ENCODE data around the gene TSPAN10. TPM values are rescaled to one million over a fixed set of nuclear protein-coding genes. Genes with fewer than 3 reads are reported as not detected.

TSPAN10 gene
- total and polyA plus RNA-seq, 2 donors from 2014 or later, result 1.9 to 2.1 TPM

GRCh38 chr17:81665205-81666091 lies 28.5 kb downstream of the TSPAN10 start:
- peak overlapping the region; percentile 78 to 83 (median 80) for H3K4me3 ChIP-seq (ENCODE audit: low read length in 3 of 3)
- TF ChIP-seq CTCF (IDR thresholded peaks at IDR 0.05; ENCODE audit: borderline replicate concordance, extremely low read depth, insufficient read depth), result no peak
- peak in 2 of 5 donors; percentile 39 to 75 for DNase-seq
- no peak for FAIRE-seq
- H3K9me3 ChIP-seq (ENCODE audit: control insufficient read depth in 2 of 3, insufficient read depth in 1 of 3, low read length in 3 of 3), result no peaks in the 10 kb centered on the region
- H3K27ac ChIP-seq (ENCODE audit: low read depth in 2 of 2, low read length in 2 of 2), result peak overlapping the region in 1 of 2 donors; percentile 58
- no peaks in the 10 kb centered on the region for H3K27me3 ChIP-seq (ENCODE audit: control insufficient read depth, insufficient read depth, low read length)
- intact Hi-C loops (cut with DNase I), result no loop called here
- peaks cover 0 to 10% (median 0%) of the 10 kb centered on the region in 3 donors for H3K36me3 ChIP-seq (ENCODE audit: control insufficient read depth in 2 of 3, insufficient read depth in 3 of 3, low read length in 3 of 3)
- peak overlapping the region; percentile 32 to 79 (median 57) for H3K9ac ChIP-seq (ENCODE audit: low read length in 3 of 3)
- H3K4me1 ChIP-seq (ENCODE audit: control insufficient read depth in 2 of 3, insufficient read depth in 2 of 3, low read depth in 1 of 3, low read length in 3 of 3), result peaks cover 0 to 18% (median 0%) of the 10 kb centered on the region in 3 donors

GRCh38 chr17:81666092-81666341 lies 29.0 kb downstream of the TSPAN10 start:
- H3K36me3 ChIP-seq (ENCODE audit: control insufficient read depth in 2 of 3, insufficient read depth in 3 of 3, low read length in 3 of 3), result peaks cover 0 to 10% (median 0%) of the 10 kb centered on the region in 3 donors
- peak overlapping the region; percentile 32 to 79 (median 57) for H3K9ac ChIP-seq (ENCODE audit: low read length in 3 of 3)
- no peak for FAIRE-seq
- peak in 2 of 5 donors; percentile 60 to 78 for DNase-seq
- H3K27me3 ChIP-seq (ENCODE audit: control insufficient read depth, insufficient read depth, low read length), result no peaks in the 10 kb centered on the region
- no peaks in the 10 kb centered on the region for H3K9me3 ChIP-seq (ENCODE audit: control insufficient read depth in 2 of 3, insufficient read depth in 1 of 3, low read length in 3 of 3)
- peaks cover 0 to 18% (median 0%) of the 10 kb centered on the region in 3 donors for H3K4me1 ChIP-seq (ENCODE audit: control insufficient read depth in 2 of 3, insufficient read depth in 2 of 3, low read depth in 1 of 3, low read length in 3 of 3)
- peak overlapping the region; percentile 78 to 83 (median 80) for H3K4me3 ChIP-seq (ENCODE audit: low read length in 3 of 3)
- TF ChIP-seq CTCF (IDR thresholded peaks at IDR 0.05; ENCODE audit: borderline replicate concordance, extremely low read depth, insufficient read depth), result no peak
- intact Hi-C loops (cut with DNase I), result no loop called here
- peak overlapping the region; percentile 58 to 61 for H3K27ac ChIP-seq (ENCODE audit: low read depth in 2 of 2, low read length in 2 of 2)

GRCh38 chr17:81666342-81667191 lies 29.6 kb downstream of the TSPAN10 start, which contains the start of the genes CCDC137 and OXLD1:
CCDC137 (plus strand) TSS chr17:81666737; CDS start chr17:81666767, 30 bp downstream.
OXLD1 (minus strand) TSS chr17:81666605; CDS start chr17:81666577, 28 bp downstream.
- Histone ChIP-seq H3K27ac (ENCODE audit: low read depth in 2 of 2, low read length in 2 of 2) (peak within 1 kb of the TSS; percentile 58 to 61), H3K36me3 (ENCODE audit: control insufficient read depth in 2 of 3, insufficient read depth in 3 of 3, low read length in 3 of 3) (peaks cover 0 to 14% (median 3%) of the 10 kb centered on the region in 3 donors), H3K27me3 (ENCODE audit: control insufficient read depth, insufficient read depth, low read length) (no peaks in the 10 kb centered on the region), H3K4me1 (ENCODE audit: control insufficient read depth in 2 of 3, insufficient read depth in 2 of 3, low read depth in 1 of 3, low read length in 3 of 3) (peaks cover 0 to 18% (median 0%) of the 10 kb centered on the region in 3 donors), H3K9me3 (ENCODE audit: control insufficient read depth in 2 of 3, insufficient read depth in 1 of 3, low read length in 3 of 3) (no peaks in the 10 kb centered on the region), H3K4me3 (ENCODE audit: low read length in 3 of 3) (peak within 1 kb of the TSS; percentile 78 to 83 (median 80)), H3K9ac (ENCODE audit: low read length in 3 of 3) (peak within 1 kb of the TSS; percentile 32 to 79 (median 57))
- peak; percentile 97 to 99 (median 98) for DNase-seq
- no peak for FAIRE-seq
- intact Hi-C loops (cut with DNase I), result no loop called here
- no peak for TF ChIP-seq CTCF (IDR thresholded peaks at IDR 0.05; ENCODE audit: borderline replicate concordance, extremely low read depth, insufficient read depth)
